Type B pancreatic cell (in vitro differentiated cells): ENCODE data around the gene AQP6. TPM values are rescaled to one million over a fixed set of nuclear protein-coding genes. Genes with fewer than 3 reads are reported as not detected.

Experiments
- DNase-seq: peaks from one replicate; pipeline ENCODE4 v3.0.0; 2021; ENCODE audit warnings: mixed read lengths; ENCODE audit not compliant: unreplicated experiment; ENCODE audit errors: extremely low spot score
- H3K27ac Mint-ChIP-seq: 2 replicates; pipeline ENCODE4 v1.8.0; 2021; ENCODE audit warnings: mild to moderate bottlenecking, mixed read lengths
- H3K27me3 Mint-ChIP-seq: 2 replicates; pipeline ENCODE4 v1.8.0; 2021; ENCODE audit warnings: mixed read lengths
- H3K36me3 Mint-ChIP-seq: 2 replicates; pipeline ENCODE4 v1.8.0; 2021; ENCODE audit warnings: mixed read lengths
- H3K4me1 Mint-ChIP-seq: one replicate; pipeline ENCODE4 v1.8.0; 2021; ENCODE audit warnings: mixed read lengths; ENCODE audit not compliant: unreplicated experiment
- H3K4me3 Mint-ChIP-seq: 2 replicates; pipeline ENCODE4 v1.8.0; 2021; ENCODE audit warnings: mild to moderate bottlenecking, mixed read lengths
- H3K9me3 Mint-ChIP-seq: 2 replicates; pipeline ENCODE4 v1.8.0; 2021; ENCODE audit warnings: mixed read lengths
- total RNA-seq: library from RNA; stranded (reverse); gene quantifications from 2 replicates; pipeline ENCODE4 v1.2.1, GENCODE V29; 2021; ENCODE audit warnings: low replicate concordance
- TF ChIP-seq, protein P1 (sequence below): fragments of 200-600 bp; sonication (generic); conservative IDR thresholded peaks from 2 replicates; pipeline ENCODE4 v1.5.0; 2021; ENCODE audit warnings: antibody characterized with exemption, mild to moderate bottlenecking

The AQP6 gene
- total RNA-seq, 1 donor from 2014 or later = 0.22 TPM

DNA sequence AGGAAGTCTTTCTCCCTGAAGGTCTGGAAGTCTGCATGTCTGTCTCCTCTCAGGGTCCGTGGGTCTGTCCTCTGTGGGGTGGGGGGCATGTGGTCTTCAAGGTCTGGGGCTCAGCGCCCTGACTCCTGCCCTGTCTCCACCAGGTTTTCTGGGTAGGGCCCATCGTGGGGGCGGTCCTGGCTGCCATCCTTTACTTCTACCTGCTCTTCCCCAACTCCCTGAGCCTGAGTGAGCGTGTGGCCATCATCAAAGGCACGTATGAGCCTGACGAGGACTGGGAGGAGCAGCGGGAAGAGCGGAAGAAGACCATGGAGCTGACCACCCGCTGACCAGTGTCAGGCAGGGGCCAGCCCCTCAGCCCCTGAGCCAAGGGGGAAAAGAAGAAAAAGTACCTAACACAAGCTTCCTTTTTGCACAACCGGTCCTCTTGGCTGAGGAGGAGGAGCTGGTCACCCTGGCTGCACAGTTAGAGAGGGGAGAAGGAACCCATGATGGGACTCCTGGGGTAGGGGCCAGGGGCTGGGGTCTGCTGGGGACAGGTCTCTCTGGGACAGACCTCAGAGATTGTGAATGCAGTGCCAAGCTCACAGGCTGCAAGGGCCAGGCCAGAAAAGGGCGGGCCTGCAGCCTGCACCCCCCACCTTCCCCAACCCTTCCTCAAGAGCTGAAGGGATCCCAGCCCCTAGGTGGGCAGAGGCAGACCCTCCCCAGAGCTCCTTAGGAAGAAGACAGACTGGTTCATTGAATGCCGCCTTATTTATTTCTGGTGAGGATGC lies 7.7 kb upstream of the AQP6 start:
- no peak for DNase-seq
- no peaks in the 10 kb centered on the region for H3K9me3 Mint-ChIP-seq
- TF ChIP-seq, protein P1, sequence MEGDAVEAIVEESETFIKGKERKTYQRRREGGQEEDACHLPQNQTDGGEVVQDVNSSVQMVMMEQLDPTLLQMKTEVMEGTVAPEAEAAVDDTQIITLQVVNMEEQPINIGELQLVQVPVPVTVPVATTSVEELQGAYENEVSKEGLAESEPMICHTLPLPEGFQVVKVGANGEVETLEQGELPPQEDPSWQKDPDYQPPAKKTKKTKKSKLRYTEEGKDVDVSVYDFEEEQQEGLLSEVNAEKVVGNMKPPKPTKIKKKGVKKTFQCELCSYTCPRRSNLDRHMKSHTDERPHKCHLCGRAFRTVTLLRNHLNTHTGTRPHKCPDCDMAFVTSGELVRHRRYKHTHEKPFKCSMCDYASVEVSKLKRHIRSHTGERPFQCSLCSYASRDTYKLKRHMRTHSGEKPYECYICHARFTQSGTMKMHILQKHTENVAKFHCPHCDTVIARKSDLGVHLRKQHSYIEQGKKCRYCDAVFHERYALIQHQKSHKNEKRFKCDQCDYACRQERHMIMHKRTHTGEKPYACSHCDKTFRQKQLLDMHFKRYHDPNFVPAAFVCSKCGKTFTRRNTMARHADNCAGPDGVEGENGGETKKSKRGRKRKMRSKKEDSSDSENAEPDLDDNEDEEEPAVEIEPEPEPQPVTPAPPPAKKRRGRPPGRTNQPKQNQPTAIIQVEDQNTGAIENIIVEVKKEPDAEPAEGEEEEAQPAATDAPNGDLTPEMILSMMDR = no peak
- peaks cover 4% of the 10 kb centered on the region for H3K36me3 Mint-ChIP-seq
- H3K4me1 Mint-ChIP-seq = peaks cover 8% of the 10 kb centered on the region
- peaks cover 53% of the 10 kb centered on the region for H3K27me3 Mint-ChIP-seq
- H3K27ac Mint-ChIP-seq = no peak overlapping the region
- no peak overlapping the region for H3K4me3 Mint-ChIP-seq

DNA sequence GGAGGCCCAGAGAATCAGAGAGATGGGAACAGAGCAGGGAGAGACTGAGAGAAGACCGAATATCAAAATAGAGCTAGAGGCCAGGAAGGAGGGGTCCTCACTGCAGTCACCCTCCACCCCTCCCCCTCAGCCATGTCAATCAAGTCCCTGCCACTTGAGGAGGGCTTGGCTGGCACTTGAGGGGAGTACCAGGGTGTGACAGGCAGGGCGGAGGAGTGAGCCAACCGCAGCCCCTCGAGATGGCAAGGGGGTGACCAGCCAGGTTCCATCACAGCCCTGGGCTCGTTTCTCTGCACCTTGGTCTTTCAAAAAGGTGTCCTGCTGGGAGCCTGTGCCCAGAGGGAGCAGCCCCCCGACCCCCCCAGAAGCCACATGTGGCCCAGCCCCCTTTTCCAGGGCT lies 6.9 kb upstream of the AQP6 start:
- TF ChIP-seq, protein P1 = no peak
- Mint-ChIP-seq H3K9me3 (no peaks in the 10 kb centered on the region), H3K4me3 (peak overlapping the region; percentile 52), H3K4me1 (no peaks in the 10 kb centered on the region), H3K36me3 (no peaks in the 10 kb centered on the region), H3K27ac (no peak overlapping the region), H3K27me3 (peaks cover 45% of the 10 kb centered on the region)
- DNase-seq = no peak

DNA sequence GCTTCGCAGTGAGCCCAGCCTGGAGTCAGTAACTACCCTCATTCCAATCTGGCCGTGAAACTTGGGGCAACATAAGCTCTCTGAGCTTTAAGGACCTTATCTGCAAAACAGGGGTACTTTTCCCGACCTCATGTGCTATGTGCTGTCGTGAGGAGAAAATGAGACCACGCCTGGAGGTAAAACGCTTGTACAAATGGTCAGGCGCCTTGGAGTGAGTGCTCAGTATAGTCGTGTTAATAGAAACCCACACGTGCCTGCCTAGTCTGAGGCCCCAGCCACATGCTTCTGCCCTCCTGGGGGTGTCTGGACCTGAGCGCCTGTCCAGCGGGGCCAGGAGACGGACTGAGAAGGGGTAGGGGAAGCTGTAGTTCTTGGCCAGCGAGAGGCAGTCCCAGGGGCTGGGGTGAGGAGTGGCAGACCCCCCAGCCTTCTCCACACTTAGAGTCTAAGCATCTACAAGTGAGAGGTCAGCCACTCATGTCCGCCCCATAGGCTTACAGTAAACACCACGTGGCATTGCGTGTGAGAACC lies 6.2 kb upstream of the AQP6 start:
- no peak overlapping the region for H3K27ac Mint-ChIP-seq
- no peaks in the 10 kb centered on the region for H3K9me3 Mint-ChIP-seq
- H3K27me3 Mint-ChIP-seq = peaks cover 44% of the 10 kb centered on the region
- TF ChIP-seq, protein P1 = no peak
- peak overlapping the region; percentile 80 for H3K4me3 Mint-ChIP-seq
- no peaks in the 10 kb centered on the region for H3K4me1 Mint-ChIP-seq
- no peaks in the 10 kb centered on the region for H3K36me3 Mint-ChIP-seq
- DNase-seq = no peak

DNA sequence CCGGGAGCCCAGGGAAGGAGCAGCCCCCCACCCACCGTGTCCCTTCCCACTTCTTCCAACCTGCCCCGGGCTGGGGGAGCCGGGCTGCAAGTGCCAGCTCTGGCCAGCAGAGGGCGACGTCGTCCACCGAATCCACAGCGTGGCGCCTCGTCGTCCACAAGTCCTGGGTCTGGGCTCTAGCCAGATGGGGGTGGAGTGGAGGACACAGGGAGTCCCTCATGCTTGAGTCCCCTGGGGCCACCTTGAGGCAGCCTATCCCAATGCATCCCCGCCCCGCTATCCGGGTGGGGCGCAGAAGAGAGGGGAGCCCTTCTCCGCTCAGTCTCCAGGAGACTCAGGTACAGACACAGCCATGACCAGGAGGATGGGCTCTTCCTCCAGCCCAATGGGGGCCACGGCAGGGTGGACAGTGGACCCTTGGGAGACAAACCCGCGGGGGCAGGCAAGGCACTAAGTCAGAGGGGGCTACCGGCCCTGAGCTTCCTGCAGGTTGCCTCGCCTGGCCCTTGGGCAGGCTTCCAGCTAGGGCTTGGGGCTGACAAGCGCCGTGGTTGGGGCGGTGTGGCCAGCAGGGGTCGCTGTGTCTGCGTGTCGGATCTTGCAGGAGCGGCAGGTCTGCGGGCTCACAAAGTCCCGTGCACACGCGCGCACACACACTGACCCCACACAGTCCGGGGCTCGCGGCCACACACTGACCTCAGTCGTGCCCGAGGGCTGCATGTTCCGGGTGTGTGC lies 5.5 kb upstream of the AQP6 start:
- Mint-ChIP-seq H3K9me3 (no peaks in the 10 kb centered on the region), H3K36me3 (no peaks in the 10 kb centered on the region), H3K27me3 (peaks cover 41% of the 10 kb centered on the region), H3K27ac (no peak overlapping the region), H3K4me3 (peak overlapping the region; percentile 80), H3K4me1 (no peaks in the 10 kb centered on the region)
- DNase-seq = peak; percentile 94
- TF ChIP-seq, protein P1 = peak; percentile 81

DNA sequence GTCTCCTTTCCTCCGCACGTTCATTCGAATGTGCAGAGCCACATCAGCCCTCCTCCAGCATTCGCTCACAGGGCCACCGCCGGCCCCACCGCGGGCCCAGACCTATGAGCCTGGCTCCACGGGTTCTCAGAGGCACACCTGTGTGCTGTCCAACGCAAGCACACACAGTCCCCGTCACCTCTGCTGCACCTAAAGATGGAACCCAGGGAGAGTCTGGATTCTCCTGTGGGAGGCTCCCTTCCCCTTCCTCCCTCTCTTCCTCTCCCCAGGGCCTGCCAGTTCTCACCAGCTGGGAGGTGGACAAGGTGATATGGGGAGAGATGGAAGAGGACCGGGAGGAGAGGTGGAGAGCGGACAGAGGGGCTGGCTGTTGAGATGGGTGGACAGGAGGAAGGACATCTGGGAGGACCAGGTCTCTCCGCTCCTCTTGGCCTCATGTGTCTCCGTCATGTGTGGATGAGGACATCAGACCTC lies 4.9 kb upstream of the AQP6 start:
- H3K4me3 Mint-ChIP-seq = peak overlapping the region; percentile 20
- H3K4me1 Mint-ChIP-seq = no peaks in the 10 kb centered on the region
- no peaks in the 10 kb centered on the region for H3K9me3 Mint-ChIP-seq
- H3K27ac Mint-ChIP-seq = no peak overlapping the region
- no peak for DNase-seq
- no peaks in the 10 kb centered on the region for H3K36me3 Mint-ChIP-seq
- TF ChIP-seq, protein P1 = no peak
- peaks cover 35% of the 10 kb centered on the region for H3K27me3 Mint-ChIP-seq
